H9 (cell line): ENCODE data around the gene ARID5A. TPM values are rescaled to one million over a fixed set of nuclear protein-coding genes. Genes with fewer than 3 reads are reported as not detected.

ENCODE experiments used
- DNase-seq: peaks from one replicate; pipeline ENCODE4 v3.0.0-alpha.2; 2017
- H2AFZ ChIP-seq: one replicate; pipeline ENCODE4 v1.6.1; 2013; ENCODE audit warnings: mild to moderate bottlenecking, low read length, control low read depth, moderate library complexity
- H2AK5ac ChIP-seq: 2 replicates; pipeline ENCODE4 v1.6.1; 2013; ENCODE audit warnings: low read length, control low read depth, mixed read lengths; ENCODE audit not compliant: insufficient read length
- H2BK120ac ChIP-seq: one replicate; pipeline ENCODE4 v1.6.1; 2013; ENCODE audit warnings: low read depth, mild to moderate bottlenecking, low read length, control low read depth, inconsistent platforms; ENCODE audit not compliant: poor library complexity, severe bottlenecking
- H2BK12ac ChIP-seq: 2 replicates; pipeline ENCODE4 v1.6.1; 2013; ENCODE audit warnings: low read length, control low read depth, mixed read lengths, low read depth; ENCODE audit not compliant: insufficient read length
- H2BK15ac ChIP-seq: 2 replicates; pipeline ENCODE4 v1.6.1; 2013; ENCODE audit warnings: low read depth, low read length, control low read depth
- H2BK20ac ChIP-seq: one replicate; pipeline ENCODE4 v1.6.1; 2013; ENCODE audit warnings: low read depth, mild to moderate bottlenecking, low read length, control low read depth, inconsistent platforms; ENCODE audit not compliant: poor library complexity, severe bottlenecking
- H2BK5ac ChIP-seq: 2 replicates; pipeline ENCODE4 v1.6.1; 2013; ENCODE audit warnings: low read length, control low read depth, mixed read lengths; ENCODE audit not compliant: insufficient read length
- H3K14ac ChIP-seq: 2 replicates; pipeline ENCODE4 v1.6.1; 2013; ENCODE audit warnings: low read length, control low read depth; ENCODE audit not compliant: insufficient read depth
- H3K18ac ChIP-seq: 2 replicates; pipeline ENCODE4 v1.6.1; 2013; ENCODE audit warnings: low read depth, mild to moderate bottlenecking, mixed read lengths, low read length, control low read depth; ENCODE audit not compliant: insufficient read length
- H3K23ac ChIP-seq: 2 replicates; pipeline ENCODE4 v1.6.1; 2013; ENCODE audit warnings: low read length, control low read depth, mixed read lengths, low read depth; ENCODE audit not compliant: insufficient read length
- H3K23me2 ChIP-seq: 2 replicates; pipeline ENCODE4 v1.6.1; 2013; ENCODE audit warnings: low read depth, mild to moderate bottlenecking, mixed read lengths, low read length, control low read depth; ENCODE audit not compliant: insufficient read length, poor library complexity, severe bottlenecking
- H3K27ac ChIP-seq: 2 replicates; pipeline ENCODE4 v1.5.1; 2013; ENCODE audit warnings: low read length, control low read depth, mixed read lengths, low read depth; ENCODE audit not compliant: insufficient read length
- H3K27me3 ChIP-seq: 2 replicates; pipeline ENCODE4 v1.6.1; 2013; ENCODE audit warnings: low read length, control low read depth, inconsistent platforms; ENCODE audit not compliant: insufficient read depth
- H3K4ac ChIP-seq: 2 replicates; pipeline ENCODE4 v1.6.1; 2013; ENCODE audit warnings: low read depth, mild to moderate bottlenecking, control low read depth, inconsistent platforms, low read length, moderate library complexity
- H3K4me1 ChIP-seq: 2 replicates; pipeline ENCODE4 v1.6.1; 2013; ENCODE audit warnings: low read length, control low read depth, inconsistent platforms; ENCODE audit not compliant: insufficient read depth
- H3K4me2 ChIP-seq: 2 replicates; pipeline ENCODE4 v1.6.1; 2013; ENCODE audit warnings: low read length, control low read depth, mixed read lengths; ENCODE audit not compliant: insufficient read length, insufficient read depth
- H3K56ac ChIP-seq: 2 replicates; pipeline ENCODE4 v1.6.1; 2013; ENCODE audit warnings: low read depth, mild to moderate bottlenecking, mixed read lengths, low read length, control low read depth; ENCODE audit not compliant: insufficient read length
- H3K79me1 ChIP-seq: 2 replicates; pipeline ENCODE4 v1.6.1; 2013; ENCODE audit warnings: low read depth, mild to moderate bottlenecking, moderate library complexity, low read length, control low read depth, inconsistent platforms; ENCODE audit not compliant: insufficient read depth, poor library complexity, severe bottlenecking
- H3K79me2 ChIP-seq: 2 replicates; pipeline ENCODE4 v1.6.1; 2013; ENCODE audit warnings: low read length, control low read depth, inconsistent platforms; ENCODE audit not compliant: insufficient read depth
- H3K9ac ChIP-seq: 2 replicates; pipeline ENCODE4 v1.6.1; 2013; ENCODE audit warnings: low read length, control low read depth, mixed read lengths; ENCODE audit not compliant: insufficient read length; ENCODE audit errors: extremely low read depth
- H3K9me3 ChIP-seq: one replicate; pipeline ENCODE4 v1.6.1; 2013; ENCODE audit warnings: low read depth, low read length, inconsistent platforms; ENCODE audit not compliant: control insufficient read depth
- H3T11ph ChIP-seq: one replicate; pipeline ENCODE4 v1.6.1; 2013; ENCODE audit warnings: mild to moderate bottlenecking, low read length, control low read depth, inconsistent platforms
- H4K20me1 ChIP-seq: one replicate; pipeline ENCODE4 v1.6.1; 2013; ENCODE audit not compliant: control insufficient read depth, insufficient read length, insufficient read depth
- H4K5ac ChIP-seq: 2 replicates; pipeline ENCODE4 v1.6.1; 2013; ENCODE audit warnings: low read depth, mild to moderate bottlenecking, mixed read lengths, low read length, control low read depth; ENCODE audit not compliant: insufficient read length
- H4K8ac ChIP-seq: replicated peaks from 2 replicates; pipeline ENCODE4 v1.6.1; 2013; ENCODE audit warnings: low read length, control low read depth, mixed read lengths, low read depth; ENCODE audit not compliant: insufficient read length
- H4K91ac ChIP-seq: 2 replicates; pipeline ENCODE4 v1.6.1; 2013; ENCODE audit warnings: low read depth, mild to moderate bottlenecking, moderate library complexity, mixed read lengths, low read length, control low read depth; ENCODE audit not compliant: insufficient read length
- H3K27ac Mint-ChIP-seq, 3 experiments: 2 replicates in 2 of 3; 3 replicates in 1 of 3; pipeline ENCODE4 v1.8.0; 2020 to 2021; ENCODE audit warnings: mixed read lengths in 3 of 3, mild to moderate bottlenecking in 1 of 3, moderate library complexity in 1 of 3
- H3K27me3 Mint-ChIP-seq: 2 replicates; pipeline ENCODE4 v1.8.0; 2021; ENCODE audit warnings: low read depth, mild to moderate bottlenecking, moderate library complexity, mixed read lengths
- H3K36me3 Mint-ChIP-seq, 3 experiments: 2 replicates in 2 of 3; 3 replicates in 1 of 3; pipeline ENCODE4 v1.8.0; 2020 to 2021; ENCODE audit warnings: low read depth in 3 of 3, mixed read lengths in 3 of 3; ENCODE audit not compliant: insufficient read depth in 1 of 3
- H3K4me1 Mint-ChIP-seq, 2 experiments: 2 replicates each; pipeline ENCODE4 v1.8.0; 2020; ENCODE audit warnings: mixed read lengths in 2 of 2
- H3K4me3 Mint-ChIP-seq, 2 experiments: 2 replicates in 1 of 2; 3 replicates in 1 of 2; pipeline ENCODE4 v1.8.0; 2020 to 2021; ENCODE audit warnings: mild to moderate bottlenecking in 2 of 2, mixed read lengths in 2 of 2, moderate library complexity in 1 of 2
- H3K9me3 Mint-ChIP-seq, 2 experiments: 2 replicates in 1 of 2; 3 replicates in 1 of 2; pipeline ENCODE4 v1.8.0; 2020; ENCODE audit warnings: mild to moderate bottlenecking in 2 of 2, mixed read lengths in 2 of 2, moderate library complexity in 1 of 2
- WGBS: extraction: QIAGEN DNeasy Blood & Tissue Kit; methylation state at CpG from one replicate; pipeline ENCODE4 v1.1.7; 2013; ENCODE audit warnings: missing lambda C conversion rate, low lambda C conversion rate, mixed read lengths; ENCODE audit not compliant: insufficient read length; ENCODE audit errors: extremely low coverage; 5-methylcytosine and 5-hydroxymethylcytosine counted together
- total RNA-seq: library from RNA; stranded (reverse); gene quantifications from 2 replicates; pipeline ENCODE4 v1.2.1, GENCODE V29; 2021
- TF ChIP-seq, protein P1 (sequence below): fragments of 200-600 bp; sonication (generic); conservative IDR thresholded peaks from 3 replicates; pipeline ENCODE4 v1.8.0; 2021; ENCODE audit warnings: antibody characterized with exemption, mild to moderate bottlenecking

ARID5A gene
- total RNA-seq, 1 experiment from 2014 or later, result 4.5 TPM

DNA sequence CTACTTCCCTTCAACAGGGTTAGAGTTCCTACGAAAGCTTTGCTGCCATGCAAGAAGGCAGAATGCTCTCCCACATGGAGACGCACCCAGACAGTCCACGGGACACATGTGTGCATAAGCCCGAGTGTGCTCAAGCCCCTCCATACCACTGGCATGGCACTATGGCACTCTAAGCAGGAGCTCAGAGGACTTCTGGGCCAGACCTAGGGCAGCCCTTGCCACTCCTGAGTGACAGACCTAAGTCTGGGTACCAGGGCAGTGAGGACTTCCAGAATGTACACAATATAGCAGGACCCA is 11.4 kb upstream of the ARID5A start:
- no peaks in the 10 kb centered on the region for H3K79me1 ChIP-seq
- Mint-ChIP-seq H3K36me3 (no peaks in the 10 kb centered on the region), H3K9me3 (no peaks in the 10 kb centered on the region), H3K27me3 (peaks cover 55% of the 10 kb centered on the region), H3K4me1 (peaks cover 4 to 11% of the 10 kb centered on the region in 2 experiments; a peak in 3 of 4 replicates), H3K27ac (no peak overlapping the region), H3K4me3 (no peak overlapping the region)
- H2BK120ac ChIP-seq, result no peak overlapping the region
- H2AFZ ChIP-seq, result no peak overlapping the region
- H3K56ac ChIP-seq, result no peak overlapping the region
- peaks cover 2% of the 10 kb centered on the region for H3K23me2 ChIP-seq
- H4K5ac ChIP-seq, result no peak overlapping the region
- no peaks in the 10 kb centered on the region for H3K79me2 ChIP-seq
- no peak overlapping the region for H3K4ac ChIP-seq
- no peaks in the 10 kb centered on the region for H3K9me3 ChIP-seq
- H3K23ac ChIP-seq, result no peak overlapping the region
- H3K18ac ChIP-seq, result no peak overlapping the region
- no peak overlapping the region for H3K27ac ChIP-seq
- H2BK15ac ChIP-seq, result no peak overlapping the region; the same call in 1 of the 2 replicates
- H2BK12ac ChIP-seq, result no peak overlapping the region
- no CpG with 5 or more reads among the region's 4 CpGs for WGBS
- H3K9ac ChIP-seq, result no peak overlapping the region
- no peak overlapping the region for H2BK5ac ChIP-seq
- H3K27me3 ChIP-seq, result no peaks in the 10 kb centered on the region
- H3T11ph ChIP-seq, result no peak overlapping the region
- TF ChIP-seq, protein P1, sequence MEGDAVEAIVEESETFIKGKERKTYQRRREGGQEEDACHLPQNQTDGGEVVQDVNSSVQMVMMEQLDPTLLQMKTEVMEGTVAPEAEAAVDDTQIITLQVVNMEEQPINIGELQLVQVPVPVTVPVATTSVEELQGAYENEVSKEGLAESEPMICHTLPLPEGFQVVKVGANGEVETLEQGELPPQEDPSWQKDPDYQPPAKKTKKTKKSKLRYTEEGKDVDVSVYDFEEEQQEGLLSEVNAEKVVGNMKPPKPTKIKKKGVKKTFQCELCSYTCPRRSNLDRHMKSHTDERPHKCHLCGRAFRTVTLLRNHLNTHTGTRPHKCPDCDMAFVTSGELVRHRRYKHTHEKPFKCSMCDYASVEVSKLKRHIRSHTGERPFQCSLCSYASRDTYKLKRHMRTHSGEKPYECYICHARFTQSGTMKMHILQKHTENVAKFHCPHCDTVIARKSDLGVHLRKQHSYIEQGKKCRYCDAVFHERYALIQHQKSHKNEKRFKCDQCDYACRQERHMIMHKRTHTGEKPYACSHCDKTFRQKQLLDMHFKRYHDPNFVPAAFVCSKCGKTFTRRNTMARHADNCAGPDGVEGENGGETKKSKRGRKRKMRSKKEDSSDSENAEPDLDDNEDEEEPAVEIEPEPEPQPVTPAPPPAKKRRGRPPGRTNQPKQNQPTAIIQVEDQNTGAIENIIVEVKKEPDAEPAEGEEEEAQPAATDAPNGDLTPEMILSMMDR, result no peak
- no peak overlapping the region for H2AK5ac ChIP-seq
- no peak overlapping the region for H2BK20ac ChIP-seq
- no peak for DNase-seq
- no peak overlapping the region for H4K8ac ChIP-seq
- H4K20me1 ChIP-seq, result no peaks in the 10 kb centered on the region
- no peaks in the 10 kb centered on the region for H3K4me1 ChIP-seq
- H4K91ac ChIP-seq, result no peak overlapping the region
- H3K14ac ChIP-seq, result no peak overlapping the region; the same call in 1 of the 2 replicates
- H3K4me2 ChIP-seq, result no peak overlapping the region
